A549 (cell line): ENCODE measurements around the gene APOBEC3G. TPM values are rescaled to one million over a fixed set of nuclear protein-coding genes. Genes with fewer than 3 reads are reported as not detected.

ENCODE experiments used
- ATAC-seq, 2 experiments: fragments of 200-7000 bp in 1 of 2; fragments of >200 bp in 1 of 2; cut with Nextera tagmentation in 1 of 2; cut with Tn5 transposase in 1 of 2; 3 replicates each; pipeline versions ENCODE4 v1.8.0 to v1.9.1; 2018 to 2020; ENCODE audit warnings: mild to moderate bottlenecking in 1 of 2, moderate library complexity in 1 of 2
- CTCF ChIA-PET: fragments of 300-600 bp; sonication (Branson Sonifier 250); formaldehyde crosslinking; extraction: SDS; loops from one replicate; lab custom pipeline; 2021; ENCODE audit warnings: antibody characterized with exemption, inconsistent platforms; lab: Yijun Ruan, JAX
- POLR2A ChIA-PET: fragments of 350-600 bp; formaldehyde crosslinking; extraction: SDS; loops from one replicate; lab custom pipeline; 2021; ENCODE audit warnings: antibody characterized with exemption, inconsistent platforms; lab: Yijun Ruan, JAX
- DNase-seq, 2 experiments: peaks; one replicate each; pipeline versions ENCODE4 v3.0.0 to v3.0.0-alpha.2; 2011 to 2016; ENCODE audit warnings: low read depth in 1 of 2, low spot score in 1 of 2
- FAIRE-seq: peaks from 2 replicates; lab custom pipeline; 2011; peaks lifted over from hg19 to GRCh38; lab: Jason Lieb, UNC
- H3K27ac ChIP-seq, 2 experiments: fragments of >200 bp; sonication (Bioruptor Twin); formaldehyde crosslinking; 3 replicates each; pipeline ENCODE4 v1.5.1; 2016 to 2017
- H3K4me1 ChIP-seq: fragments of >200 bp; sonication (Bioruptor Twin); formaldehyde crosslinking; 3 replicates; pipeline ENCODE4 v1.6.1; 2016
- H3K4me2 ChIP-seq: fragments of >200 bp; sonication (Bioruptor Twin); formaldehyde crosslinking; 3 replicates; pipeline ENCODE4 v1.6.1; 2016
- H3K4me3 ChIP-seq: fragments of >200 bp; sonication (Bioruptor Twin); formaldehyde crosslinking; 3 replicates; pipeline ENCODE4 v1.5.1; 2016
- H3K9me3 ChIP-seq: fragments of >200 bp; sonication (Bioruptor Twin); formaldehyde crosslinking; 3 replicates; pipeline ENCODE4 v1.6.1; 2016
- CHD2 ChIP-seq: fragments of 150-350 bp; IDR thresholded peaks from 2 replicates; pipeline ENCODE4 v1.6.1; 2014; ENCODE audit warnings: low read length; ENCODE audit not compliant: partially characterized antibody
- CHD4 ChIP-seq: fragments of 200-600 bp; sonication (generic); IDR thresholded peaks from 2 replicates; pipeline ENCODE4 v1.6.1; 2016; ENCODE audit warnings: antibody characterized with exemption, mild to moderate bottlenecking, borderline replicate concordance
- EP300 ChIP-seq, 2 experiments: fragments of >200 bp; sonication (Bioruptor Twin); formaldehyde crosslinking; IDR thresholded peaks; 2 replicates in 1 of 2; 3 replicates in 1 of 2; pipeline ENCODE4 v1.6.1; 2016 to 2017
- FOSB ChIP-seq: fragments of 250-450 bp; sonication (Bioruptor Pico); IDR thresholded peaks from 2 replicates; pipeline ENCODE4 v1.5.0; 2020; ENCODE audit warnings: mild to moderate bottlenecking, moderate library complexity
- FOSL2 ChIP-seq, 2 experiments: fragments of 450-650 bp in 1 of 2; fragments of >200 bp in 1 of 2; sonication (Bioruptor Twin) in 1 of 2; formaldehyde crosslinking; IDR thresholded peaks; 2 replicates each; pipeline versions ENCODE4 v1.5.0 to v1.6.1; 2016 to 2020; ENCODE audit warnings: mild to moderate bottlenecking in 1 of 2, moderate library complexity in 1 of 2
- GATA3 ChIP-seq: IDR thresholded peaks from 2 replicates; pipeline ENCODE4 v1.6.1; 2012; ENCODE audit warnings: borderline replicate concordance
- JUN ChIP-seq, 2 experiments: fragments of >200 bp; sonication (Bioruptor Twin); formaldehyde crosslinking; IDR thresholded peaks; 2 replicates in 1 of 2; 3 replicates in 1 of 2; pipeline ENCODE4 v1.6.1; 2016 to 2017
- MAFK ChIP-seq: fragments of 450-650 bp; IDR thresholded peaks from 2 replicates; pipeline ENCODE4 v1.6.1; 2014; ENCODE audit not compliant: partially characterized antibody
- POLR2A ChIP-seq: IDR thresholded peaks from 2 replicates; pipeline ENCODE4 v1.6.1; 2012; ENCODE audit warnings: mild to moderate bottlenecking, low read length
- RARB ChIP-seq: fragments of 250-450 bp; sonication (Bioruptor Pico); IDR thresholded peaks from 2 replicates; pipeline ENCODE4 v1.8.0; 2021; ENCODE audit warnings: mild to moderate bottlenecking, moderate library complexity
- RFX5 ChIP-seq: fragments of 450-650 bp; IDR thresholded peaks from 2 replicates; pipeline ENCODE4 v1.7.1; 2014; ENCODE audit warnings: antibody characterized with exemption, mild to moderate bottlenecking, moderate library complexity
- TFCP2L1 ChIP-seq: fragments of 250-450 bp; sonication (Bioruptor Pico); IDR thresholded peaks from 2 replicates; pipeline ENCODE4 v1.5.0; 2021; ENCODE audit warnings: mild to moderate bottlenecking
- ZNF302 ChIP-seq: fragments of 250-450 bp; sonication (Bioruptor Pico); IDR thresholded peaks from 2 replicates; pipeline ENCODE4 v1.9.0; 2021; ENCODE audit warnings: inconsistent platforms, mild to moderate bottlenecking, moderate library complexity
- ZSCAN20 ChIP-seq: fragments of 250-450 bp; sonication (Bioruptor Pico); IDR thresholded peaks from 2 replicates; pipeline ENCODE4 v1.8.0; 2022; ENCODE audit warnings: mild to moderate bottlenecking, moderate library complexity
- WGBS: methylation state at CpG from one replicate; pipeline ENCODE4 v1.1.6; 2017; ENCODE audit errors: missing lambda C conversion rate; 5-methylcytosine and 5-hydroxymethylcytosine counted together
- polyA plus RNA-seq, 4 experiments: library from polyadenylated mRNA; depleted of rRNA in 3 of 4; stranded (reverse); fragments of >200 nt; fragmentation: RNase III in 1 of 4; extraction: RNeasy Plus Mini Kit Qiagen cat#74134 plus additional on column Dnase treatment in 1 of 4; gene quantifications; 2 replicates in 3 of 4; 3 replicates in 1 of 4; pipeline ENCODE4 v1.2.3, GENCODE V29; 2011 to 2017
- TF ChIP-seq, protein P1 (sequence below): IDR thresholded peaks from 2 replicates; pipeline ENCODE4 v1.6.1; 2012
- TF ChIP-seq, protein P2 (sequence below): fragments of 450-650 bp; IDR thresholded peaks from 2 replicates; pipeline ENCODE4 v1.6.1; 2014; ENCODE audit warnings: antibody characterized with exemption
- TF ChIP-seq, protein P3 (sequence below): fragments of 250-450 bp; sonication (Bioruptor Pico); IDR thresholded peaks from 2 replicates; pipeline ENCODE4 v1.5.0; 2021; ENCODE audit warnings: mild to moderate bottlenecking, moderate library complexity, borderline replicate concordance
- TF ChIP-seq, protein P4 (sequence below): fragments of 200-600 bp; sonication (generic); IDR thresholded peaks from 2 replicates; pipeline ENCODE4 v1.6.1; 2016; ENCODE audit warnings: antibody characterized with exemption, mild to moderate bottlenecking, moderate library complexity
- TF ChIP-seq, protein P5 (sequence below): fragments of >200 bp; sonication (Bioruptor Twin); formaldehyde crosslinking; IDR thresholded peaks from 3 replicates; pipeline ENCODE4 v1.6.1; 2016

APOBEC3G gene
- polyA plus RNA-seq, 2 of the 4 experiments (the other 2 are of a cell fraction) = not detected

DNA sequence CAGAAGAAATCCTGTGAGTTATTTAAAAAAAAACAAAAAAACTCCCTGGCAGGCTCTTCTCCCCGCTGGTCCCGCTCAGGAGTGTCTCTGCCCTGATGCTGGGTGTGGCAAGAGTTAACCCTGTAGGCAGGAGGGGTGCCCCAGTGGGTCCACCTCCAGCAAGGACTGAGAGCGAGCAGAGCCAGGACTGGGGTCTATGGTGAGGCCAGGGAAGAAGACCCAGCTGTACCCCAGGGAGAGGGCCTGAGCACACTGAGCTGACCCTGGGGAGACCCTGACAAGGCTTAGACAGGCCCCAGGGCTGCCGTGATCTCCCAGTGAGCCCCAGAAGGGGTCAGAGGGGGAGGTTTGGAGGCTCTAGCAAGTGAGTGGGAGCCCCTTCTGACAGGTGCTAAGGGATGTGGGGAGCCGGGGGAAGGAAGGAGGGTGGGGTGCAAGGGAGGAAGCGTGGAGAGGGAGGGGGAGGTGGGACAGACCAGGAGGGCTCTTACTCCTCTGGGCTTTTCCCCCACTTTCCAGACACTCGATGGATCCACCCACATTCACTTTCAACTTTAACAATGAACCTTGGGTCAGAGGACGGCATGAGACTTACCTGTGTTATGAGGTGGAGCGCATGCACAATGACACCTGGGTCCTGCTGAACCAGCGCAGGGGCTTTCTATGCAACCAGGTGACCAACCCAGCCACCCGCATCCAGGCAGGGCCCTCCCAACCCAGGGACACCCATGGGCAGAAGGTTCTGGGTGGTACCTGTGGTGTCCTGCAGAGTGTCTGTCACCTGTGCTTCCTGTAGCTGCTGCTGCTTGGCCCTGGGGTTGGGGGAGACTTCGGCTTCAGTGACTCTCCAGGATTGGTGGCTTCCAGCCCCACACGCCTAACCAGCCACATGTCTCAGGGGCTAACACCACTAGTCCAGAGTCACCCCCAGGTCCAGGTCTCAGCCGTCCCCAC is 6.4 kb downstream of the APOBEC3G start:
- POLR2A ChIA-PET = no interaction called here

DNA sequence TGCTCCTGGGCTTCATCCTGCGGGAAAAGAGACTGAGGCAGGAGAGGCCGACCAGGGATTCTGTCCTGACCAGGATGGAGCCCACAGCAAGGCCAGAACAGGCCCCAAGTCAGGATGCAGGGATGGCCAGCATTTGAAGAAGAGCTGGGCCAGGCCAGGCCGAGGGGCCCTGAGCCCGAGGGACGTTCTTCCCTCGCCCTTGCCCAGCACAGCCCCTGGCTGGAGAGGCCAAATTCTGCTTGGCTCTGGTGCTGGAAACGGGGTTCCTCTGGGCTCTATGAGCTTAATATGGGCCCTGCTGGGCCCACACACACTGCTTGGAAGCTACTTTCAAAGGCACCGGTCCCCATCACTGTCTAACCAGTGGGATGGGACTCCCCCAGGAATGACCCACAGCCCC is 7.6 kb downstream of the APOBEC3G start:
- no peak for ATAC-seq
- 84% methylated on average over 7 of the region's 8 CpGs for WGBS
- H3K4me2 ChIP-seq = no peak overlapping the region
- H3K4me1 ChIP-seq = no peaks in the 10 kb centered on the region
- FAIRE-seq = no peak
- H3K27ac ChIP-seq = no peak overlapping the region
- ChIA-PET POLR2A (no interaction called here), CTCF (interaction anchor here (0.8 kb wide), 1 partner anchor 11 kb away, joined by 4 read pairs; no protein-coding TSS in a partner anchor)
- no peaks in the 10 kb centered on the region for H3K9me3 ChIP-seq
- TF ChIP-seq FOSB (CRISPR knock-in tag) = no peak
- DNase-seq = no peak
- no peak overlapping the region for H3K4me3 ChIP-seq

More for the DNA sequence above, 6.4 kb downstream of the APOBEC3G start:
- ATAC-seq = no peak
- Histone ChIP-seq H3K4me3 (no peak overlapping the region), H3K4me2 (no peak overlapping the region), H3K9me3 (no peaks in the 10 kb centered on the region), H3K27ac (no peak overlapping the region), H3K4me1 (no peaks in the 10 kb centered on the region)
- DNase-seq = no peak
- TF ChIP-seq FOSL2 (IDR thresholded peaks at IDR 0.05) (no peak), FOSL2 (CRISPR knock-in tag; IDR thresholded peaks at IDR 0.05) (no peak), ZNF302 (no peak), CHD4 (no peak), CHD2 (no peak), RFX5 (no peak), JUN (IDR thresholded peaks at IDR 0.05) (no peak)
- TF ChIP-seq, protein P1, sequence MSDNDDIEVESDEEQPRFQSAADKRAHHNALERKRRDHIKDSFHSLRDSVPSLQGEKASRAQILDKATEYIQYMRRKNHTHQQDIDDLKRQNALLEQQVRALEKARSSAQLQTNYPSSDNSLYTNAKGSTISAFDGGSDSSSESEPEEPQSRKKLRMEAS = no peak
- TF ChIP-seq, protein P2, sequence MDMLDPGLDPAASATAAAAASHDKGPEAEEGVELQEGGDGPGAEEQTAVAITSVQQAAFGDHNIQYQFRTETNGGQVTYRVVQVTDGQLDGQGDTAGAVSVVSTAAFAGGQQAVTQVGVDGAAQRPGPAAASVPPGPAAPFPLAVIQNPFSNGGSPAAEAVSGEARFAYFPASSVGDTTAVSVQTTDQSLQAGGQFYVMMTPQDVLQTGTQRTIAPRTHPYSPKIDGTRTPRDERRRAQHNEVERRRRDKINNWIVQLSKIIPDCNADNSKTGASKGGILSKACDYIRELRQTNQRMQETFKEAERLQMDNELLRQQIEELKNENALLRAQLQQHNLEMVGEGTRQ = no peak
- TF ChIP-seq, protein P3, sequence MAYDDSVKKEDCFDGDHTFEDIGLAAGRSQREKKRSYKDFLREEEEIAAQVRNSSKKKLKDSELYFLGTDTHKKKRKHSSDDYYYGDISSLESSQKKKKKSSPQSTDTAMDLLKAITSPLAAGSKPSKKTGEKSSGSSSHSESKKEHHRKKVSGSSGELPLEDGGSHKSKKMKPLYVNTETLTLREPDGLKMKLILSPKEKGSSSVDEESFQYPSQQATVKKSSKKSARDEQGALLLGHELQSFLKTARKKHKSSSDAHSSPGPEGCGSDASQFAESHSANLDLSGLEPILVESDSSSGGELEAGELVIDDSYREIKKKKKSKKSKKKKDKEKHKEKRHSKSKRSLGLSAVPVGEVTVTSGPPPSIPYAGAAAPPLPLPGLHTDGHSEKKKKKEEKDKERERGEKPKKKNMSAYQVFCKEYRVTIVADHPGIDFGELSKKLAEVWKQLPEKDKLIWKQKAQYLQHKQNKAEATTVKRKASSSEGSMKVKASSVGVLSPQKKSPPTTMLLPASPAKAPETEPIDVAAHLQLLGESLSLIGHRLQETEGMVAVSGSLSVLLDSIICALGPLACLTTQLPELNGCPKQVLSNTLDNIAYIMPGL (CRISPR knock-in tag) = no peak
- no peak for FAIRE-seq
- 79% methylated on average over 9 of the region's 14 CpGs for WGBS
- CTCF ChIA-PET = no interaction called here

DNA sequence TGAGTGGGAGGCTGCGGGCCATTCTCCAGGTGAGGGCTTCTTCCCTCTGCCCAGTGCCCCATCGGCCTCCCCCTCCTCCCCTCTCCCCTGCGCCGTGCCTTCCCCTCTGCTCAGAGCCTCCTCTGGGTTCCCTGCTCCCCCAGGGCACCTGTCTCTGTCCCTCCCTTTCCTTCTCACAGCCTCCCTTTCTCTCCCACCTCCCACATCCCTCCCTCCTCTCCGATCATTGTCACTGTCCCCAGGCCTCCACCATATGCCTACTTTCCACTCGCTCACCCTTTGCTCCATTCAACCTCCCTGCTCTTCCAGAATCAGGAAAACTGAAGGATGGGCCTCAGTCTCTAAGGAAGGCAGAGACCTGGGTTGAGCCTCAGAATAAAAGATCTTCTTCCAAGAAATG is 10.0 kb downstream of the APOBEC3G start:
- Histone ChIP-seq H3K4me1 (no peaks in the 10 kb centered on the region), H3K27ac (no peak overlapping the region), H3K4me2 (no peak overlapping the region), H3K4me3 (no peak overlapping the region), H3K9me3 (no peaks in the 10 kb centered on the region)
- DNase-seq (no peak), ATAC-seq (no peak), FAIRE-seq (no peak)
- CTCF ChIA-PET = no interaction called here
- 96% methylated on average over 2 of the region's 6 CpGs for WGBS
- no peak for TF ChIP-seq EP300 (IDR thresholded peaks at IDR 0.05)
- TF ChIP-seq ZNF302 = no peak
- no peak for TF ChIP-seq POLR2A
- TF ChIP-seq, protein P2 = no peak
- no peak for TF ChIP-seq GATA3
- no peak for TF ChIP-seq ZSCAN20
- TF ChIP-seq, protein P4, sequence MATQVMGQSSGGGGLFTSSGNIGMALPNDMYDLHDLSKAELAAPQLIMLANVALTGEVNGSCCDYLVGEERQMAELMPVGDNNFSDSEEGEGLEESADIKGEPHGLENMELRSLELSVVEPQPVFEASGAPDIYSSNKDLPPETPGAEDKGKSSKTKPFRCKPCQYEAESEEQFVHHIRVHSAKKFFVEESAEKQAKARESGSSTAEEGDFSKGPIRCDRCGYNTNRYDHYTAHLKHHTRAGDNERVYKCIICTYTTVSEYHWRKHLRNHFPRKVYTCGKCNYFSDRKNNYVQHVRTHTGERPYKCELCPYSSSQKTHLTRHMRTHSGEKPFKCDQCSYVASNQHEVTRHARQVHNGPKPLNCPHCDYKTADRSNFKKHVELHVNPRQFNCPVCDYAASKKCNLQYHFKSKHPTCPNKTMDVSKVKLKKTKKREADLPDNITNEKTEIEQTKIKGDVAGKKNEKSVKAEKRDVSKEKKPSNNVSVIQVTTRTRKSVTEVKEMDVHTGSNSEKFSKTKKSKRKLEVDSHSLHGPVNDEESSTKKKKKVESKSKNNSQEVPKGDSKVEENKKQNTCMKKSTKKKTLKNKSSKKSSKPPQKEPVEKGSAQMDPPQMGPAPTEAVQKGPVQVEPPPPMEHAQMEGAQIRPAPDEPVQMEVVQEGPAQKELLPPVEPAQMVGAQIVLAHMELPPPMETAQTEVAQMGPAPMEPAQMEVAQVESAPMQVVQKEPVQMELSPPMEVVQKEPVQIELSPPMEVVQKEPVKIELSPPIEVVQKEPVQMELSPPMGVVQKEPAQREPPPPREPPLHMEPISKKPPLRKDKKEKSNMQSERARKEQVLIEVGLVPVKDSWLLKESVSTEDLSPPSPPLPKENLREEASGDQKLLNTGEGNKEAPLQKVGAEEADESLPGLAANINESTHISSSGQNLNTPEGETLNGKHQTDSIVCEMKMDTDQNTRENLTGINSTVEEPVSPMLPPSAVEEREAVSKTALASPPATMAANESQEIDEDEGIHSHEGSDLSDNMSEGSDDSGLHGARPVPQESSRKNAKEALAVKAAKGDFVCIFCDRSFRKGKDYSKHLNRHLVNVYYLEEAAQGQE = no peak
- TF ChIP-seq RARB (CRISPR knock-in tag) = no peak
- TF ChIP-seq CHD2 = no peak
- TF ChIP-seq, protein P5, sequence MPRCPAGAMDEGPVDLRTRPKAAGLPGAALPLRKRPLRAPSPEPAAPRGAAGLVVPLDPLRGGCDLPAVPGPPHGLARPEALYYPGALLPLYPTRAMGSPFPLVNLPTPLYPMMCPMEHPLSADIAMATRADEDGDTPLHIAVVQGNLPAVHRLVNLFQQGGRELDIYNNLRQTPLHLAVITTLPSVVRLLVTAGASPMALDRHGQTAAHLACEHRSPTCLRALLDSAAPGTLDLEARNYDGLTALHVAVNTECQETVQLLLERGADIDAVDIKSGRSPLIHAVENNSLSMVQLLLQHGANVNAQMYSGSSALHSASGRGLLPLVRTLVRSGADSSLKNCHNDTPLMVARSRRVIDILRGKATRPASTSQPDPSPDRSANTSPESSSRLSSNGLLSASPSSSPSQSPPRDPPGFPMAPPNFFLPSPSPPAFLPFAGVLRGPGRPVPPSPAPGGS = no peak
- no peak for TF ChIP-seq MAFK
- no peak for TF ChIP-seq CHD4
- no peak for TF ChIP-seq TFCP2L1 (CRISPR knock-in tag)
- POLR2A ChIA-PET = no interaction called here
